ENCODE measurements around the gene BARX1. TPM values are rescaled to one million over a fixed set of nuclear protein-coding genes. Genes with fewer than 3 reads are reported as not detected.

BARX1 gene
- total and polyA plus RNA-seq, 10 of the 15 experiments (the other 5 are each of a cell fraction or from before 2014, with no cell fraction given), result not detected

- H3K9me3 ChIP-seq (replicated peaks; ENCODE audit: control insufficient read depth, insufficient read depth, low read length), result no peaks in the 10 kb centered on the region
- H3K4me1 ChIP-seq (ENCODE audit: control insufficient read depth, insufficient read depth, low read length), result no peaks in the 10 kb centered on the region
- SMC1A ChIA-PET (ENCODE audit: uncharacterized antibody, unreplicated experiment), result interaction anchor here (0.6 kb wide), 1 partner anchor 1948 kb away, joined by 3 read pairs; no protein-coding TSS in a partner anchor
- no TSS peak for BruUV-seq (replicated peaks)
- H3K9ac ChIP-seq (ENCODE audit: control insufficient read depth, insufficient read depth, low read length), result no peak overlapping the region
- H3K27ac ChIP-seq (ENCODE audit: control insufficient read depth, insufficient read depth), result no peak overlapping the region
- intact Hi-C loops (cut with micrococcal nuclease; ENCODE audit: unreplicated experiment) (no loop called here), in situ Hi-C loops (cut with MboI) (no loop called here)
- ATAC-seq (no peak), FAIRE-seq (no peak), DNase-seq (ENCODE audit: low read depth, low spot score) (no peak)
- H3K4me2 ChIP-seq (ENCODE audit: control insufficient read depth, insufficient read depth), result no peak overlapping the region
- no peaks in the 10 kb centered on the region; a peak in 2 of 4 replicates for H3K27me3 ChIP-seq (replicated peaks in 1 of 2; ENCODE audit: control insufficient read depth in 2 of 2, insufficient read depth in 2 of 2, low read length in 1 of 2)
- CTCF ChIA-PET, result no interaction called here
- 21% methylated on average over 7 of the region's 8 CpGs for WGBS (ENCODE audit: insufficient coverage, insufficient replicate concordance, low lambda C conversion rate, missing lambda C conversion rate)
- H3K79me2 ChIP-seq (ENCODE audit: control insufficient read depth, insufficient read depth, low read length), result no peaks in the 10 kb centered on the region
- no peaks in the 10 kb centered on the region for H3K36me3 ChIP-seq (ENCODE audit: control insufficient read depth in 2 of 2, insufficient read depth in 2 of 2, low read length in 1 of 2)
- H3K4me3 ChIP-seq, result no peak overlapping the region
- no peaks in the 10 kb centered on the region for H4K20me1 ChIP-seq (ENCODE audit: control insufficient read depth, insufficient read depth)
- H2AFZ ChIP-seq (ENCODE audit: control insufficient read depth, low read depth, low read length), result no peak overlapping the region
- RAD21 ChIA-PET (ENCODE audit: unreplicated experiment), result no interaction called here
- no peak for TF ChIP-seq SMAD1 (IDR thresholded peaks at IDR 0.05; ENCODE audit: low read depth, partially characterized antibody)
- no peak for TF ChIP-seq ESRRA (IDR thresholded peaks at IDR 0.05; ENCODE audit: low read length)
- TF ChIP-seq PAX8 (IDR thresholded peaks at IDR 0.05), result no peak
- POLR2A ChIA-PET, result no interaction called here
Observed at GRCh38 chr9:93918061-93918460, 37.1 kb downstream of the BARX1 start.

GRCh38 chr9:93917121-93917853, 37.9 kb downstream of the BARX1 start:
- ChIA-PET CTCF (no interaction called here), POLR2A (no interaction called here)

More at GRCh38 chr9:93917121-93917853, 37.9 kb downstream of the BARX1 start:
- no peak overlapping the region for H2AFZ ChIP-seq (ENCODE audit: control insufficient read depth, low read depth, low read length)
- 60% methylated on average over 10 of the region's 10 CpGs for WGBS (ENCODE audit: insufficient coverage, insufficient replicate concordance, low lambda C conversion rate, missing lambda C conversion rate)
- no peak overlapping the region for H3K27ac ChIP-seq (ENCODE audit: control insufficient read depth, insufficient read depth)
- intact Hi-C loops (cut with micrococcal nuclease; ENCODE audit: unreplicated experiment), result no loop called here
- H3K9ac ChIP-seq (ENCODE audit: control insufficient read depth, insufficient read depth, low read length), result no peak overlapping the region
- BruUV-seq (replicated peaks), result no TSS peak
- H3K27me3 ChIP-seq (replicated peaks in 1 of 2; ENCODE audit: control insufficient read depth in 2 of 2, insufficient read depth in 2 of 2, low read length in 1 of 2), result no peaks in the 10 kb centered on the region; a peak in 2 of 4 replicates
- DNase-seq (ENCODE audit: low read depth, low spot score) (no peak), ATAC-seq (no peak), FAIRE-seq (no peak)
- H4K20me1 ChIP-seq (ENCODE audit: control insufficient read depth, insufficient read depth), result no peaks in the 10 kb centered on the region
- H3K4me1 ChIP-seq (ENCODE audit: control insufficient read depth, insufficient read depth, low read length), result no peaks in the 10 kb centered on the region
- SMC1A ChIA-PET (ENCODE audit: uncharacterized antibody, unreplicated experiment), result no interaction called here
- no peaks in the 10 kb centered on the region for H3K9me3 ChIP-seq (replicated peaks; ENCODE audit: control insufficient read depth, insufficient read depth, low read length)
- RAD21 ChIA-PET (ENCODE audit: unreplicated experiment), result no interaction called here
- no peaks in the 10 kb centered on the region for H3K36me3 ChIP-seq (ENCODE audit: control insufficient read depth in 2 of 2, insufficient read depth in 2 of 2, low read length in 1 of 2)
- TF ChIP-seq, protein P1, sequence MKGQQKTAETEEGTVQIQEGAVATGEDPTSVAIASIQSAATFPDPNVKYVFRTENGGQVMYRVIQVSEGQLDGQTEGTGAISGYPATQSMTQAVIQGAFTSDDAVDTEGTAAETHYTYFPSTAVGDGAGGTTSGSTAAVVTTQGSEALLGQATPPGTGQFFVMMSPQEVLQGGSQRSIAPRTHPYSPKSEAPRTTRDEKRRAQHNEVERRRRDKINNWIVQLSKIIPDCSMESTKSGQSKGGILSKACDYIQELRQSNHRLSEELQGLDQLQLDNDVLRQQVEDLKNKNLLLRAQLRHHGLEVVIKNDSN (IDR thresholded peaks at IDR 0.05; ENCODE audit: borderline replicate concordance, extremely low read length, insufficient read depth, low read depth, low read length), result peak; percentile 25
- no peak for TF ChIP-seq ELK1 (IDR thresholded peaks at IDR 0.05; ENCODE audit: low read depth, low read length)
- H3K4me3 ChIP-seq, result no peak overlapping the region
- no peak overlapping the region for H3K4me2 ChIP-seq (ENCODE audit: control insufficient read depth, insufficient read depth)
- no peaks in the 10 kb centered on the region for H3K79me2 ChIP-seq (ENCODE audit: control insufficient read depth, insufficient read depth, low read length)
- in situ Hi-C loops (cut with MboI), result no loop called here
